ENCODE results near the gene ZMAT5.

ZMAT5 gene

DNA sequence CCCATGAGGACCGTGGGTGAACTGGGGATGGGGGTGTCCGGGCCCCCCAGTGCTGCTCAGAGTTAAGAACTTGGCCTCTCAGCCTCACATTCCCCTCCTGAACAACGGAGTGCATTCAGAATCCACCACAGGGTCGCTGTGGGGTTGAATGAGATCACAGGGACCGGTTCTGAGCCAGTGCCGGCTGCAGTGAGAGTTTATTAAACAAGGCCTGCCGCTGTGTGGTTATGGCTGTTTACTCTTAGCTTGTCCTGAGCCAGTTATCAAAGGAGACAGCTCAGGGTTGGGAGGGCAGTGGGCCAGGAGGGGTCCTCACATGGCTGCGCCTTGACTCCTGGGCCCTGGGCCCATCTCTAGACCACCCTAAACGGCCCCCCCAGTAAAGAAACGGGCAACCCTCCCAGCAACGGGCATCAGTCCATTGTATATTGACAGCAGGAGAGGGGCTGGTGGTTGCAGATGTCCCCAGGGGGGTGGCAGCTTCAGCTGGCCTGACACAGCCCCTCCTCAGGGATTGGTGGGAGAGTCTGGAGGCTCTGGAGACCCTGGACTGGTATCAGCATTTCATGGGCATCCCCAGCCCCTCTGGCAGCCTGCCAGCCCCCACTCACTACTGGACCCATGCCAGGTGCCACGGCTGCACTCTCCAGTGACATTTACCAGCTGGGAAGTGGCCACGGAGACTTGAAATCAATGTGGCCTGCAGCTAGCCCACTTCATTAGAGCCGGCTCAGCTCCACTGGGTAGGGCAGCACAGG lies 62.1 kb downstream of the ZMAT5 start:
- DNase-seq: no peak

DNA sequence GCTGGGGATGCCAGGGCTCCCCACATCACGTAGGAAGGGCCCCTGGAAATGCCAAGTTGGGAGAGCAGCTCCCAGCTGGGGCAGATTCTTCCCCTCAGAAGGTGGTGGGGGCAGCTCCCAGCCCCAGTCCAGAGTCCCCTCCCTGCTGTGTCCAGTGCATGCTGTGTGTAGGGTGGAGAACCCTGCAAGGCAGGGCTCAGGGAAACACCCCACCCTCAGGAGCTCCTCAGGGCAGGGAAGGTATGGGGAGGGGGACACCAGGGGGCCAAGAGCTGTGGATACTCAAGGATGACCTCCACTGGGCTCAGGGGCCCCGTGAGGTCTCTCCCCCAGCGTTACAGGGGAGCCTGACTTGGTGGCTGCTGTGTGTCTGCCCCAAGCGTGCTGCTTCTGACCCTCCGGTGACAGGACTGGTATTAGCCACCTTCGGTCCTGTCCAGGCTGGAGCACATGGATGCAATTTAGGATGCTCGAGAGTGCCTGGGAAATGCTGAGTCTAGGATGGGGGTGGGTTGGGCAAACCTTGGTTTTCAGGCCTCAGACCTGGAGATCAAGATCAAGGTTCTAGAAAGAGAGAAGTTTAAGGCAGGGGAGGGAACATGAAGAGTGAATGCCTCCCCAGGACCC lies 63.1 kb downstream of the ZMAT5 start:
- no peak for DNase-seq

DNA sequence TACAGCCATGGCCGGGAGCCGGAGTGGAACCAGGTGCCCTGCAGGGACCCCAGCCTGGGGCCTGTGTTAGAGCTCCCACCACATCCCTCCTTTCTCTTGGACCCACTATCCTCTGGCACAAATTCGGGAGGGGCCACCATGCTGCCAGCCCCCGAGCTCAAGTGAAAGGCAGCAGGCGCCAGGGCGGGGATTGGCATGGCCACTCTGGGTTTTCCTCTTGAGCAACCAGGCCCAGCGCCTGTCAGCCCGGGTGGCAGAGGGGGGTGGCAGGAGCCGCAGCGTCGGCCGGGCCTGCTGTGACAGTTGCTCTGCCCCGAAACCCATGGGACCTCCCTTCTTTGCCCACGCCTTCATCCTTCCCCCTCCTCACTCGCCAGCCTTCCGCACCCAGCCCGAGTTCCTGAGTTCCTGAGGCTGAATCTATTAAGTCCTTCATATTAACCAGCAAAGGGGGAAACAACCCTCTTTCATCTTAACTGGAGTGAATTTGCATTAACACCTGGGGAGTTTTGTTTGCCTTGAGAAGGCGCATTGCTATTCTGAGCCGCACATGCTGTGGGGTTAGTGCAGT lies 63.8 kb downstream of the ZMAT5 start:
- no peak for DNase-seq

DNA sequence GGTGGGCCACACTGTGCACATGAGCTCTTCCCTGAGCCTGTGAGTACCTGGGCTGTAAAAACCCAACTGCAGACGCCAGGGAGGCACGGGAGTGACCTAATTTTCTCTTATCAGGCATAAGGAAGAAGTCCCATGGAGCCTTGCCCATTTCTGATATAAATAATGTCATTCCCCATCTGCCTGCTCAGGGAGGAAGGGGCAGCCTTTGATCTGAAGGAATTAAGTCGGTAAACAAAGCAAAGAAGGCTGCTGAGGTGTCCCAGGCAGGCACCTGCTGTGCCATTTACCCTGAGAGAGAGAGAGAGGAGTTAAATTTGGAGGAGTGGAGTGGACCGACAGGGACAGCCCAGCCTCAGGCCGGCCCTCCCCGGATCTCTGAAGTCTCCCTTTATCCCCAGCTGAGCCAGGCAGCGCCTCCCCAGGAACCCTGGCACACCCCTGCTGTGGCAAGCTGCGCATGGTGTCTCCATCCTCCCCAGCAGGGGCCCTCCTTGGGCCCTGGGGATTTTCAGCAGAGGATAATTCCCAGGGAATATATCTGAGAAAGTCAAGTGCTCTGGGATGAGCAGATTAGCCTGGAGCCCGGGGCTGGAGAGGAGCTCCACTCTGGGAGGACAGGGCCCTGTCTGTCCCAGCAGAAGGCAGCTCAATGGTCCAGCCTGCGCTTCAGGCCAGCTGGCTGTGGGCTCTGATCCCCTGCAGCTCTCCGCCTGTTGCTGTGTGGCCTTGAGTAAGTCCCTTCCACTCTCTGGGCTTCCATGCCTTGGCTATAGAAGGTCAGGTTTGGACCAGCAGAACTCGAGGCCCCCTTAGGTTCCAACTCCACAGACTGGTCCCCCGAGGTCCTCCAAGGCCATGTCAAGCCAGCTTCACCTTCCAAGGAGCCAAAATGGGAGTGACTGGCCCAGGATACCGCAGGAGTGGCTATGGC lies 64.5 kb downstream of the ZMAT5 start:
- DNase-seq: no peak

DNA sequence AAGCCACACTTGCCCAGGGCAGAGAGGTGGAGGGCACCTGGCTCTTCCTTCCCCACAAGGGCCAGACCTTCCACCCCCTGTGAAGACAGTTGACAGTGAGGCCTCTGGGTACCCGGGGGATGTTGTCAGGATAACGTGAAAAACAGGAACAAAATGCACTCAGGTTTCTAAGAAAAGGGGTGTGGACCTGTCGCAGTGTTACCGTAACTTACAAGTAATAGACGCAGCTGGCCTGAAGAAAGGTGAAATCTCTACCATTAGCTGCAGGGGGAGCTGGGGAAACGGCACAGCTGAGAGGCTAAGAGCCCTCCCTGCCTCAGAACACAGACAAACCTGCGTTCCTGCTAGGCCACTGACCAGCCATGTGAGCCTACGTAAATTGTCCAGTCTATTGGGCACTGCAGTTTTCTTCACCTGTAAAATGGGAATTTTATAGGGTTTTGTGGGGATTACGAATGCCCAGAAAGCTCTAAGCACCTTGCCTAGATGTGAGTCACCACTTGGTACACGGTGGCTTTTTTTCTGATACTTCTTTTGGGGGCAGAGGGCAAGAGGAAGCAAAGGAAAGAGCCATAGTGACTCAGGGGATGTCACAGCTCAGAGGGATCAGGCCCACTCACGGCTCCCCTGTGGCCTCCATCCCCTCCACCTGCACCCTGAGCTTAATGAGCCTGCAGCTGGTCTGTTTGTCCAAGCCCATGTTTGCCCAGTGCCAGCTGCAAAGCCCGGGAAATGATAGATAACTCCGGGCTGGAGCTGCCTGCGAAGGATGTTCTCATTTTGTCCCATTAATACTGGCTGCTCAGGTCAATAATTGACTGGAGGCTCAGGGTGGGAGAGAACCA lies 65.4 kb downstream of the ZMAT5 start:
- DNase-seq: no peak

DNA sequence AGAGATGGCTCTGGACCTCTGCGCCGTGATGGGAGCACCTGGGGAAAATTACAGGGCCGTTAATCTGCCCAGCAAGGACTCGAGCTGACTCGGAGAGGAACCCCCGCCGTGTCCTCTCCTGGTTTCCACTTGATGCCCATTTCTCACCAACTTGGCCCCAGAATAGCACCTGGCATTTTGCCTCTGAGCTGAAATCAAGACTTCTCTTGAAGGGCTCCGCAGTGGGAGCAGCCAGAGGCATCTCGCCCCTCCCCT lies 66.0 kb downstream of the ZMAT5 start:
- no peak for DNase-seq

DNA sequence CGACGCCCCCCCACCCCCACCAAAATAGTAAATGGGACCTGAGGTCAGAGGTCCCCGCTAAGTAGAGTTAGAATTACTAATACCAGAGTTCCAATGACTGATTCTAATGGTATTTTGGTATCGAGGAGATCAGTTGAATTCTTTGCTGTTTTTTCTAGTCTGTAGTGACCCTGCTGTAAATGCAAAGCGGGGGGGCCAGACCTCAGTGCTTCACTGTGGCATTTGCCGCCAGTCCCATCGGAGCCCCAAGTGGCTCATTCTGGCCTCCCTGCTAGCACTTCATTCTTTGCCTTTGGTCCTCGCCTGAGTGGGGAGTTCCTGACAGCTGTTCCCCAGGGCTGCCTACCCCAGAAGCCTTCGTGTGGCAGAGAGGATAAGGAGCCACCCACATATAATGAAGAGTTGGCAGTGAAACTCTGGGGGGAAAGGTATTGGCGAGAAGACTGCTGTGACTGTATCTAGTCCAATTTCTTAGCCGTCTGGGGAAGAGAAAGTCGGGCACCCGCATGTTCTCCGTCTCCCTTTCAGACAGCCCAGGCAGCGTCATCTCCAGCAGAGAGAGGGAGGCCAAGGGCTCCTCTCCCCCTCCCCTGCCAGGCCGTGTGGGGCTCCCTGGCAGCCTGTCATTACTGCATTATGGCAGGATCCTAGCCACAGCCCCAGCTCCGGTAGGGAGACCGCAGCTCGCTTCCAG lies 66.5 kb downstream of the ZMAT5 start:
- DNase-seq: no peak

DNA sequence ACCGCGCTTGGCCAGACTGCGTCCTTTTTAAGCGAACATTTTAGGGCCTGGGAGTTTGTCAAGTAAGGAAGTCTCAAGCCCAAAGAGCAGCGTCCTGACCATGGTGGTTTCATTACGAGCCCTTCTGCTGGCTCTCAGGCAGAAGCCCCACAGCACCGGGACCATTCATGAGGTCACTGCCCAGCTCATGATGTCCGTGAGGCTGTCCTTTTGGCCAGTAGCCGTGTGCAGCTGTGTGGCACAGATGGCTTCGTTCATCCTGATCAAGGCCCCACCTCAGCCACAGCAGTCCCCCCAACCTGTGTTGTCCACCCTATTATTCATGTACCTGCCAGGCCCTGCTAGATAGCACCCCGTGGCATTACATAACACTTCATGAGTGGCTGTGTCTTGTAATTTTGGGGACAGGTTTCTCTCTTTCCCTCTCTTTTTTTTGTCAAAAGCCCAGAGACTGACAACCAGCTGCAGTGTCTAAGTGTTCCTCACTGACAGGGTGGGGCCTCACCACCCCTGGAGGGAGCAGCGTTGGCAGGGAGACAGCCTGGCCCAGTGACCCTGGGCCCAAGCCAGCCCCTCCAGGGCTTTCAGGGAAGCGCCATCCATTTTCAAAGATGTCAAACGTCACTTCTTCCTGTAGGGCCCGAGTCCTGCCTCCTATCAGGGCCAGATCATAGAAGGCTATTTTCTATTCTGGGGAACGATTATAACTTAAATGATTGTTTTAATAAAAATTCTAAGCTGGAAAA lies 68.8 kb downstream of the ZMAT5 start:
- DNase-seq: no peak

DNA sequence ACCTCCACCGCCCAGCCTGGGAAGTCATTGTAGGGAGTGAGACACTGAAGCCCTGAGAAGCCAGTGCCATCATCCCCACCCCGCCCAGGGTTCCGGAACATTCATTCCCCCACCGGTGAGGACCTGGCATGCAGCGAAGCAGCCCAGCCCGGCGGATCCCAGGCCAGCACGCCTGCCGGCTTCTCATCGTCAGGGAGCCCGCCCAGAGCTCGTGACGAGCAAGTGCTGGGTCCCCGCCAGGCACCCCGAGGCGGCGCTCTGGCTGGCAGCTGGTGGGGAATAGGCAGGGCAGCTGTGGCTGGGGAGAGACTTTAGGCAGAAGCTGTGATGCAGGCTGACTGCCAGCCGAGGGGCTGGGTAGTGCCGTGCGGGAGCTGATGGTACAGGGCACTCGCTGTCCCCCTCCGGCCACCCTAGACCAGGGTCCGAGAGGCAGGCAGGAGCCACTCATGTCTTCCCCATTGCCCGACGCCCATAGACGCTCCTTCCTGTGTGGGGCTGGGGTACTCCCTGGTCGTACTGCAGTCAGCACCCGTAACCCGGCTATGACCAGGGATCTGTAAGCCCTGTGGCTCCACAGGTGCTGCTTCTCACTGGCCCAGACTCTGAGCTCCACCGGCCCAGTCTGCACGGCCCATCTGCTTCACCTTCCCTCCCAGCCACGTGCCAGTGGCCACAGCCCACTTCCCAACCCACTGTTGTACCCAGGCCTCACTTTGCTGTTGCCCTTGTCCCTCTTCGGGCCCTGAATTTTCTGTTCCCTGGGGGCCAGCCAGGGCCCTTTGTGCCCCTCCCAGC lies 71.5 kb downstream of the ZMAT5 start:
- DNase-seq: no peak

DNA sequence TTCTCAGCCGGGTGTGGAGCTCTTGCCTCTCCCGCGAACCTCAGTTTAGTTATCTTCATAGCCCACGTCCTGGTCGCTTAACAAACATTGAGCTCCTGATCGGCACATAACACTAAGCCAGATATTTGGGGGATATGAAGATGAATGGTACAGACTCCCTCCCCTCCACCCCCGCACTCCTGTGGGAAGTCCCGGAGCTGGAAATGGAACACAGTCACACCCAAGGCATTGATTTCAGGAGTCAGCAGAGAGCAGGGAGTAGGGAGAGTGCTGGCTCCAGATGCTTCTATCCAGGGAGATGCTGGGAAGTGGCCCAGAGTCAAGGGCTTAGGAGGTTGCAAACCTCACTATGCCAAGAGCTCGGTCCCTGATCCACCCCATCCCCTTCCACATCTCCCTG lies 73.1 kb downstream of the ZMAT5 start:
- no peak for DNase-seq

DNA sequence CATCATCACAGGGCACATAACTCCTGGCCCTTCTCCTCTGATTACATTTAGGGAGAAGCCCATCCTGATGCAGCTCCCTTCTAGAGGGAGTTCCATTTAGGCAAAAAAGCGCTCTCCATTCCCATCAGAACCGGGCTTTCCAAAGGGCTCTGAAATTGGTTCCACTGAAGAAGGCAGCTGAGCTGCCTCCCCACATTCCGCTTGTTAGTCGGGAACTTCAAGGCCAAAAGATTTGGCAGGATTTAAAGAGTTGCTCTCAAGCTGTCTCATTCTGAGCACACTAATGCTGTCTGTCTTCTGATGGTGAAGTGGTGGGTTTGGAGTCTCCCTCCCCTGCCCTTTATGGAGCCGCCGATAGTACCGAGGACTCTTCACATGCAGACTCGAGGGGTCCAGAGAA lies 73.6 kb downstream of the ZMAT5 start:
- no peak for DNase-seq

DNA sequence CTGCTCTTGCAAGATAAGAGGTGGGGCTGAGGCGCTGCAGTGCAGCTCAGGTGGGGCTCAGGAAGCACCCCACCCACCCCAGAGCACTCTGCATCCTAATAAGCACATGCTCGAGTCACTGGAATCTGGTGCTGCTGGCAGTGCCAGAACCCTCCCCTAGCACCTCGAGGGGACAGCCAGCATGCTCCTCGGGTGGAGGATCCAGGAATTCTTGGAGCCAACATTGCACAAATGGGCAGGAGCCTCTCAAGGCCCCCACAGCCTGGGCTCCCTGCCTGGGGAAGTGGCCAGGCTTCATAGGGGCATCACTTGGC lies 74.5 kb downstream of the ZMAT5 start:
- DNase-seq: no peak

DNA sequence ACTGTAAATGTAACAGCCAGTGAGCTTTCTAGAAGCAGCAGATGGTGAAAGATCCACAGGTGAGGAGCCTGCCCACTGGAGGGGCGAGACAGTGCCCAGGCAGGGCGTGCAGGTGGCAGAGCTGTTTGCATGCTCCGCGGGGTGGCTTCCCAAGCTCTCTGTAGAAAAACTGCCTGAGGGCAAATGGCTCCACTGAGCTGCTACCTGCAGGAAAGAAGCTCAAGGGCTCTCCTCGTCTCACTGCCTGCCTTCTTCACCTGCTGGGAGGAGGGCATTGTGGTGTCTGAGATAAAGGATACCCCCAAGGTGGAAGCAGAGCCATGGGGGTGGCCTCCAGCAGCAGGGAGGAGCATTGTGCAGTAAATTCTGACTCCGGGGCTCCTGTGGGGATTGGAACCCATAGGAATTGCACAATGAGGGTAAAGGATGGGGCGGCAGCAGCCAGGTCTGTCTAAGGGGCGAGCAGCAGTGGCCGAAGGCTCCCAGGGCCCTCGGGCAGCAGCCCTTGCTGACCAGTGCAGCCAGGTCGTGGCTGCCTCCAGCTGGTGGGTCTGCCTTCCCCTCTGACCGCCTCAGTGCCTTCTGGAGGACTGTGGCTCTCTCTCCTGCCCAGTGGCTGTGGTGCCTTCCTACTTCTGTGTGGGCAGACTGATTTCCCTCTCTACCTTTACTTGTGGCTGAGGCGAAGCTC lies 75.0 kb downstream of the ZMAT5 start:
- no peak for DNase-seq

DNA sequence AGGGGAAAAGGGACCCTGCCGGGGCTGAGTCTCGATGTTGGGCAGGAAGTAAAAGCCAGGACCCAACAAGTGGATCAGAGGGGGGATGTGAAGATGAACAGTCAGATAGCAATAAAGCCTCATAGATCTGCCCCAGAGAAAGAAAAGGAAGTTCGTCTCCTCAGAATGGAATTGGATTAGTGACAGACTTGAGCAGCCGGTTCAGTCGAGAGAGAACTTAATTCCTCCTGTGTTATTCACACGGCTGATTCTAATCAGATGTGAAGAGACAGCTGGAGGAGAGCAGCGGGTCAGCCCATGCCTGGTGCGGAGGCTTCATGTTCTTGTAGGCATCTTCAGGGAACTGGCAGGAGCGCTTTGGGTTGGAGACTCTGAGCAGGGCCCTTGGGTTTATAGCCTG lies 76.3 kb downstream of the ZMAT5 start:
- DNase-seq: no peak

DNA sequence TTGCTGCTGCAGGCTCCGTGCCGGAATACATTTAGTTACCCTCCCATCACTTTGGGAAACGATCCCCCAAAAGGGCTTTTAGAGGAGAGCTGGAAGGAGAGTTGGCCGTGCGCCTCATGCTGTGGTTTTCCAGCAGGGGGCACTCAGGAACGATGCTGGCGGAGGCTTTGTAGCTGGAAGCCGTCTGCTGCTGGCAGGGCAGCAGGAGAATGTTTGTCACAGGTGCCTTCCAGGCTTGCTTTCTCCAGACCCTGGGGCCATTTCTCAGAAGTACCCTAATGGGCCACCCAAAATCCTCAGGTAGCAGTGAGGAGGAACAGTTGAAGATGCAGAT lies 77.0 kb downstream of the ZMAT5 start:
- DNase-seq: no peak

DNA sequence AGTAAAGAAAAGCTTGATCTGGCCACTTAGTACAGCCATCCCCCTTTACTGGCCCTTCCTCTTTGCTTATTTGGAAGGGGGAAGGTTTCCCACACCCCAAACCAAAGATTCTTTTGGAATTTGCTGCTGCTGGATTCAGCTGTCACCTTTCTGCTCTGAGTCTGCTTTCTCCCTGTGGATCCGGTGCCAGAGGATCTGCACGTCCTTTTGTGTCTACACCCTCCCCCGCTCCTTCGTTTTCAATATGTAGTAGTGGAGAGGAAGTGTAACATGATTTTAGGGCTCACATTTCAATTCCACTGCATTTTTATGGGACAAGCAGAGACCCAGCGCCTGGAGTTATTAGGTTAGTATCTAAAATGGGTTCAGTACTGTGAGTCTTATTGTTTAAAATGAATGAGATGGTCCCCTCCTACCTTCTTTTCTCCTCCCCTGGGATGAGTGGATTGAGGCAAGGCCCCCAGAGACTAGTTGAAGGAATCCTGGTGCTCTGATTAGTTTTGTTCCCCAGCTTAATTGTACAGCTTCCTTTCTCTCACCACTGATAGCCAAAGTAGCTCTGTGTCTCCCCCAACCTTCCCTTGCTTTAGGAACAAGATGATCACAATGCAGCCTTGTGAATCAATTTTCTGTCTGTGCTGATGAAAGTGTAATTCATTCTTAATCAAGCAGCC lies 77.5 kb downstream of the ZMAT5 start:
- no peak for DNase-seq

DNA sequence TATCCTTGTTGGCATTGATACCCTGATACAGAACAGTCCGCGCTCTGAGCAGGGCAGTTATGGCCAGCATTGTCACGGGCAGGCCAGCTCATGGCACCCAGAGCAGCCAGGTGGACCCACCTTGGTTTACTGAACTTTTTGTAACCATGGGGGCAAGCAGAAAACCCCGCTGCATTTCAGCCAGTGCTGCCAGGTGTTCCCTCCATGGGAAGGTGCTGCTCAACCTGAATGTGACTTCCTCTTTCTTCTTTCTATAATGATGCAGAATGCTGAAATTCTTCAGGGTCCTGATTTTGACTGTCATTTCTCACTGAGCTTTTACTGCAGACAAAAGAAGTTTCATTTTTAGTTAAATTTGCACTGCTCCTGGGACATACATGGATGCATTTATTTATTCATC lies 82.6 kb downstream of the ZMAT5 start:
- no peak for DNase-seq

DNA sequence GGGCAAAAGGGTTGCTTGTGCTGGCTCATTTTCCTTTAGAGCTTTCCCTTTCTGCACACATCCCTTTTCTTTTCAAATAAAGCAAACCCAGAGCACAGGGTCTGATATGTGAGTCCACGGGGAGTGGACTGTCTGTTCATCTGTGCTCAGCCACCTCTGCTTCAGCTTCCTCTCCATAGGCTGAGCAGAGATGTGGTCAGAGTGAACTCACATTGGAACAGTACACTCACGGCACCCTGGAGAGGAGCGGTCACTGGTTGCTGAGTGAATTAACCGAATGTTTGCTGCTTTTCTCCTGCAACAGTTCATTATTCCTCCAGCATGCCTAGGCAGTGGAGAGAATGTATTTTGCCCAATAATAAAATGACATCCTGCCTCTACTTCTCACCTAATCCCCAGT lies 83.3 kb downstream of the ZMAT5 start:
- no peak for DNase-seq
